H1 (cell line): ENCODE data around the gene MAPK14. TPM values are rescaled to one million over a fixed set of nuclear protein-coding genes. Genes with fewer than 3 reads are reported as not detected.

Experiments used
- CTCF ChIA-PET: fragments of 300-600 bp; sonication (Branson Sonifier 250); formaldehyde crosslinking; loops from one replicate; lab custom pipeline; 2021; ENCODE audit not compliant: partially characterized antibody; lab: Charles Lee
- POLR2A ChIA-PET: fragments of 300-600 bp; sonication (Branson Sonifier 250); formaldehyde crosslinking; loops from one replicate; lab custom pipeline; 2021; ENCODE audit warnings: inconsistent platforms; ENCODE audit not compliant: partially characterized antibody; lab: Charles Lee
- DNase-seq, 2 experiments: peaks; one replicate each; pipeline versions ENCODE4 v3.0.0 to v3.0.0-alpha.2; 2010 to 2022; ENCODE audit warnings: low spot score in 2 of 2, low read depth in 1 of 2, mixed read lengths in 1 of 2
- FAIRE-seq: peaks from 2 replicates; lab custom pipeline; 2011; peaks lifted over from hg19 to GRCh38; lab: Jason Lieb, UNC
- H2AFZ ChIP-seq: 2 replicates; pipeline ENCODE4 v1.8.1; 2012; ENCODE audit warnings: low read length, inconsistent platforms
- H2AK5ac ChIP-seq: 2 replicates; pipeline ENCODE4 v1.6.1; 2013; ENCODE audit warnings: low read depth, low read length
- H2BK120ac ChIP-seq: replicated peaks from 2 replicates; pipeline ENCODE3; 2013; ENCODE audit warnings: low read depth, low read length, inconsistent platforms
- H2BK12ac ChIP-seq: 2 replicates; pipeline ENCODE4 v1.6.1; 2013; ENCODE audit warnings: low read depth, low read length
- H2BK15ac ChIP-seq: 2 replicates; pipeline ENCODE4 v1.6.1; 2013; ENCODE audit warnings: low read length
- H2BK20ac ChIP-seq: 2 replicates; pipeline ENCODE4 v1.6.1; 2013; ENCODE audit warnings: low read length
- H2BK5ac ChIP-seq: 2 replicates; pipeline ENCODE4 v1.6.1; 2013; ENCODE audit warnings: low read depth, low read length
- H3K14ac ChIP-seq: 2 replicates; pipeline ENCODE4 v1.6.1; 2013; ENCODE audit warnings: inconsistent platforms; ENCODE audit not compliant: insufficient read length
- H3K18ac ChIP-seq: 2 replicates; pipeline ENCODE4 v1.6.1; 2013; ENCODE audit warnings: low read length; ENCODE audit errors: extremely low read depth
- H3K23ac ChIP-seq: 2 replicates; pipeline ENCODE4 v1.6.1; 2013; ENCODE audit warnings: inconsistent platforms; ENCODE audit not compliant: insufficient read length
- H3K23me2 ChIP-seq: 2 replicates; pipeline ENCODE4 v1.6.1; 2013; ENCODE audit warnings: low read depth, low read length
- H3K27ac ChIP-seq: 2 replicates; pipeline ENCODE4 v1.6.1; 2011; ENCODE audit warnings: low read depth, low read length, inconsistent platforms
- H3K27me3 ChIP-seq, 4 experiments: replicated peaks in 1 of 4; 1 replicate in 1 of 4; 2 replicates in 3 of 4; pipeline versions ENCODE4 v1.6.1 to v1.8.1; 2011 to 2013; ENCODE audit warnings: low read length in 3 of 4, mild to moderate bottlenecking in 3 of 4, inconsistent platforms in 2 of 4, mixed read lengths in 2 of 4, moderate library complexity in 1 of 4; ENCODE audit not compliant: control insufficient read depth in 3 of 4, insufficient read depth in 3 of 4; ENCODE audit errors: extremely low read depth in 1 of 4
- H3K36me3 ChIP-seq, 4 experiments: 2 replicates each; pipeline versions ENCODE4 v1.6.1 to v1.8.1; 2011 to 2013; ENCODE audit warnings: mild to moderate bottlenecking in 4 of 4, low read length in 3 of 4, moderate library complexity in 2 of 4, control low read depth in 1 of 4, inconsistent platforms in 1 of 4; ENCODE audit not compliant: insufficient read depth in 4 of 4, control insufficient read depth in 2 of 4
- H3K4ac ChIP-seq: replicated peaks from 2 replicates; pipeline ENCODE3; 2013; ENCODE audit warnings: low read length, low read depth, mixed read lengths, inconsistent platforms; ENCODE audit not compliant: insufficient read length
- H3K4me1 ChIP-seq, 4 experiments: replicated peaks in 1 of 4; 1 replicate in 1 of 4; 2 replicates in 3 of 4; pipeline versions ENCODE4 v1.6.1 to v1.8.1; 2011 to 2013; ENCODE audit warnings: low read length in 3 of 4, inconsistent platforms in 2 of 4, mixed read lengths in 1 of 4; ENCODE audit not compliant: insufficient read depth in 4 of 4, control insufficient read depth in 3 of 4
- H3K4me2 ChIP-seq, 2 experiments: 2 replicates each; pipeline versions ENCODE4 v1.6.1 to v1.8.1; 2011 to 2013; ENCODE audit warnings: low read depth in 2 of 2, low read length in 2 of 2, control low read depth in 1 of 2, inconsistent platforms in 1 of 2, mild to moderate bottlenecking in 1 of 2; ENCODE audit not compliant: insufficient read depth in 1 of 2
- H3K4me3 ChIP-seq, 4 experiments: fragments of 200-600, 300-600 bp in 1 of 4; sonication (generic), shearing (Covaris generic), sonication (Bioruptor Twin) in 1 of 4; 2 replicates each; pipeline versions ENCODE4 v1.5.1 to v1.8.1; 2011 to 2016; ENCODE audit warnings: low read length in 4 of 4, low read depth in 3 of 4, control low read depth in 2 of 4, inconsistent platforms in 2 of 4, mild to moderate bottlenecking in 2 of 4, mixed read lengths in 1 of 4, moderate library complexity in 1 of 4; ENCODE audit not compliant: insufficient read depth in 2 of 4; ENCODE audit errors: extremely low read depth in 1 of 4
- H3K56ac ChIP-seq: replicated peaks from 2 replicates; pipeline ENCODE3; 2013; ENCODE audit warnings: low read depth, mild to moderate bottlenecking, mixed read lengths, low read length, inconsistent platforms; ENCODE audit not compliant: insufficient read length
- H3K79me1 ChIP-seq: 2 replicates; pipeline ENCODE4 v1.6.1; 2013; ENCODE audit warnings: low read depth, low read length, control low read depth
- H3K79me2 ChIP-seq, 2 experiments: 2 replicates each; pipeline versions ENCODE4 v1.6.1 to v1.8.1; 2012 to 2013; ENCODE audit warnings: low read length in 2 of 2, mild to moderate bottlenecking in 2 of 2, inconsistent platforms in 1 of 2; ENCODE audit not compliant: insufficient read depth in 2 of 2, control insufficient read depth in 1 of 2
- H3K9ac ChIP-seq, 4 experiments: replicated peaks in 1 of 4; 1 replicate in 1 of 4; 2 replicates in 3 of 4; pipeline versions ENCODE4 v1.6.1 to v1.8.1; 2011 to 2013; ENCODE audit warnings: low read depth in 3 of 4, low read length in 3 of 4, control low read depth in 2 of 4, mild to moderate bottlenecking in 2 of 4, moderate library complexity in 2 of 4, inconsistent platforms in 1 of 4; ENCODE audit errors: extremely low read depth in 1 of 4
- H3K9me3 ChIP-seq, 2 experiments: 2 replicates each; pipeline versions ENCODE4 v1.6.1 to v1.8.1; 2012 to 2013; ENCODE audit warnings: mild to moderate bottlenecking in 2 of 2, moderate library complexity in 2 of 2, control low read depth in 1 of 2, inconsistent platforms in 1 of 2, low read depth in 1 of 2, low read length in 1 of 2, mixed read lengths in 1 of 2; ENCODE audit not compliant: insufficient read depth in 2 of 2
- H4K20me1 ChIP-seq, 2 experiments: replicated peaks in 1 of 2; 2 replicates each; pipeline versions ENCODE3 to v1.8.1; 2011 to 2013; ENCODE audit warnings: inconsistent platforms in 2 of 2, low read length in 2 of 2, mild to moderate bottlenecking in 1 of 2; ENCODE audit not compliant: insufficient read depth in 2 of 2, control insufficient read depth in 1 of 2
- H4K5ac ChIP-seq: 2 replicates; pipeline ENCODE4 v1.6.1; 2013; ENCODE audit warnings: low read length, low read depth, mixed read lengths, inconsistent platforms; ENCODE audit not compliant: insufficient read length
- H4K8ac ChIP-seq: 2 replicates; pipeline ENCODE4 v1.8.0; 2013; ENCODE audit warnings: mild to moderate bottlenecking, moderate library complexity, low read length, inconsistent platforms; ENCODE audit not compliant: insufficient read depth; ENCODE audit errors: extremely low read depth
- H4K91ac ChIP-seq: replicated peaks from 2 replicates; pipeline ENCODE3; 2013; ENCODE audit warnings: low read length, mixed read lengths, inconsistent platforms; ENCODE audit not compliant: insufficient read length
- CHD2 ChIP-seq: IDR thresholded peaks from 2 replicates; pipeline ENCODE4 v1.6.1; 2012; ENCODE audit warnings: low read length, improper control_type of control experiment
- CTCF ChIP-seq, 3 experiments: IDR thresholded peaks; 1 replicate in 2 of 3; 2 replicates in 1 of 3; pipeline versions ENCODE4 v1.5.1 to v1.6.1; 2011; ENCODE audit warnings: low read length in 3 of 3, mild to moderate bottlenecking in 3 of 3, inconsistent platforms in 2 of 3, low read depth in 1 of 3, moderate library complexity in 1 of 3; ENCODE audit not compliant: insufficient read depth in 1 of 3; ENCODE audit errors: control extremely low read depth in 1 of 3
- EGR1 ChIP-seq: IDR thresholded peaks from 2 replicates; pipeline ENCODE4 v1.6.1; 2011; ENCODE audit warnings: low read depth, low read length, borderline replicate concordance
- USF2 ChIP-seq: IDR thresholded peaks from 2 replicates; pipeline ENCODE4 v1.6.1; 2011; ENCODE audit warnings: low read length, improper control_type of control experiment
- WGBS, 2 experiments: shearing (Covaris generic) in 1 of 2; methylation state at CpG; one replicate each; pipeline versions ENCODE4 v1.1.6 to v1.1.7; 2013 to 2015; ENCODE audit warnings: low lambda C conversion rate in 2 of 2, mixed read lengths in 2 of 2, inconsistent platforms in 1 of 2, low coverage in 1 of 2, missing lambda C conversion rate in 1 of 2; ENCODE audit not compliant: insufficient replicate concordance in 2 of 2, insufficient coverage in 1 of 2, insufficient read length in 1 of 2; ENCODE audit errors: extremely low coverage in 1 of 2, missing lambda C conversion rate in 1 of 2; 5-methylcytosine and 5-hydroxymethylcytosine counted together
- polyA plus RNA-seq, 7 experiments: library from polyadenylated mRNA; depleted of rRNA in 3 of 7; stranded (reverse) in 5 of 7; unstranded in 2 of 7; fragments of >200 nt in 5 of 7; fragments of 200-250 nt in 2 of 7; gene quantifications; 1 replicate in 5 of 7; 2 replicates in 1 of 7; 4 replicates in 1 of 7; pipeline versions ENCODE4 v1.2.1 to v1.2.3, GENCODE V29; 2011 to 2013; ENCODE audit warnings: missing spikeins in 2 of 7, mixed read lengths in 2 of 7
- total RNA-seq: library from RNA; stranded (reverse); fragmentation: NEBNext Ultra II Directional; extraction: Animal tissue kit (Norgen Biotek cat#: 25700); gene quantifications from 2 replicates; pipeline ENCODE4 v1.2.1, GENCODE V29; 2021

MAPK14 gene
- total and polyA plus RNA-seq, 2 of the 8 experiments (the other 6 are each of a cell fraction or from before 2014, with no cell fraction given), result 18.1 to 39.3 TPM

DNA sequence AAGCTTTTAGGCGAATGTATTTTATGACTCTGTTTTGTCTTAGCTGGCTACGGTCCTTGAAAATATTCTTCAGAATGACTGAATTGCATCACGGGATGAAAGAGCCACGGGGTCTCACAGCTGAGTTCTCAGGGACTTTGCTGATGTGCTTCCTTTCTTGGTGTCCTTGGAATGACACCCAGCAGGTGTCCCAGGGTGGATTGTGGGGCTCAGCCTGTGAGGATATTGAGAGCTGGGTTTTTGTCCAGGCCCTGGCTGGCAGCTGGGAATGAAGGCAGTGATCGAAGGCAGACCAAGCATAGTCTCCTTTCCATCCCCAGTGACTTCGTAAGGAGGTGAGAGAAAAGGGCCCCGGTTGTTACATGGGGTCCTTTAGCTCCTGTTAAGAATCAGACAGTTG, 83.9 kb downstream of the MAPK14 start:
- Histone ChIP-seq H2BK120ac (no peak overlapping the region), H2AK5ac (no peak overlapping the region), H3K9ac (no peak overlapping the region), H4K8ac (no peak overlapping the region), H2BK12ac (no peak overlapping the region), H3K27ac (no peak overlapping the region), H3K79me1 (no peaks in the 10 kb centered on the region), H3K23me2 (no peaks in the 10 kb centered on the region; the same call in 1 of the 2 replicates), H3K79me2 (no peaks in the 10 kb centered on the region), H4K20me1 (no peaks in the 10 kb centered on the region), H3K18ac (no peak overlapping the region), H3K9me3 (no peaks in the 10 kb centered on the region), H3K14ac (no peak overlapping the region), H3K4me2 (no peak overlapping the region), H3K4ac (no peak overlapping the region), H3K23ac (no peak overlapping the region), H2BK5ac (no peak overlapping the region), H3K27me3 (no peaks in the 10 kb centered on the region), H3K56ac (no peak overlapping the region), H3K4me1 (peaks cover 0 to 6% (median 1%) of the 10 kb centered on the region in 4 experiments; a peak in 4 of 7 replicates), H4K5ac (no peak overlapping the region), H2BK20ac (no peak overlapping the region), H3K4me3 (no peak overlapping the region), H2AFZ (no peak overlapping the region), H4K91ac (no peak overlapping the region), H2BK15ac (no peak overlapping the region), H3K36me3 (peaks cover 0 to 24% (median 14%) of the 10 kb centered on the region in 4 experiments; a peak in 6 of 8 replicates)
- DNase-seq (no peak), FAIRE-seq (no peak)
- 82% methylated on average over 7 of the region's 7 CpGs; no CpG with 5 or more reads in 1 of the 2 experiments for WGBS, 2 experiments
- ChIA-PET POLR2A (interaction anchor here (1.7 kb wide), 1 partner anchor 10 kb away, joined by 9 read pairs; no protein-coding TSS in a partner anchor), CTCF (interaction anchor here (0.5 to 1.9 kb wide), 7 partner anchors 9 to 343 kb away, joined by 3 to 9 read pairs (median 3); partner anchors contain the start of gene MAPK14)
- TF ChIP-seq CTCF (IDR thresholded peaks at IDR 0.05; ENCODE audit: control extremely low read depth in 1 of 3, insufficient read depth in 1 of 3, low read depth in 1 of 3, low read length in 3 of 3), result no peak
- TF ChIP-seq CHD2, result no peak
- TF ChIP-seq EGR1, result no peak
- no peak for TF ChIP-seq USF2
